GM10266 (cell line): Measurements from ENCODE around the gene PRRC2A.

ENCODE experiments used
- DNase-seq: peaks from one replicate; pipeline ENCODE4 v3.0.0; 2012; ENCODE audit errors: extremely low spot score
- TF ChIP-seq, protein P1 (sequence below): IDR thresholded peaks from 2 replicates; pipeline ENCODE4 v1.5.1; 2012; ENCODE audit warnings: mild to moderate bottlenecking, low read depth; ENCODE audit not compliant: control insufficient read depth, insufficient read depth; ENCODE audit errors: missing control alignments

The PRRC2A gene

DNA sequence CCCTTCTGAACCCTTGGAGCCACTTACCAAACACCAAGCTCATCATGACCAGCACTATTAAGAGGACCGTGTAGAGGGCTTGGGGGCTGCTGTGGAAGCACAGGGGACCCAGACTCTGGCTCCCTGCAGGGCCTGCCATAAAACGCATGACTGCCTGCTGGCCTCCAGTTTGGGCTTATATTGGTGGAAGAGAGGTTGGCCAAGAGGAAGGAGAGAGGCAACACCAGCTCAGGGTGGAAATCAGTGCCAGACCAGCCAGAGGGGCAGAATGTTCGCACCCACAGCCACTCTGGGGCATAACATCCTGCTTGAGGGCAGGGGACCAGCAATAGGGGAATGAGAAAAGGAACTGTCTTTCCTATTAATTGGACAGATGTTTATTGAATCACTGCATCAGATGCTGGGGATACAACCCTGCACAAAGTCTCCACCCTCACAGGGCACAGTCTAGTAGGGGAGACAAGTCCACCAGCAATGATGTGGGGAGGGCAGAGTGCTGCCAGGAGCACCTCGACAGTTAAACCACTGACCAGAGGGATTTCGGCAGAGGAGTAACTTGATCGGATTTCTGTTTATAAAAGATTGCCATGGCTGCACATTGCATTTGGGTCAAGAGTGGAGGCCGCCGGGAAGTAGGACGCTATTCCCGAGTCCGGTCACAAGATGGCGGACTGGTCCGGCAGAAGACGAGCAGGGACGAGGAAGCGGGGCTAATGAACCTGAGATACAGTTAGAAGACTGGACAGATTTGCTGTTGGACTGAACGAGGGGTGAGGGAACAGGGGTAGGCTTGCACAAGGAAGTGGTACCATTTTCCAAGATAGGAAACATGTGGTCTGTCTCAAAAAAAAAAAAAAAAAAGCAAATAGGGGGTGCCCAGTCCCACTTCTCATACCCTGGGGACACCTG, 60.0 kb downstream of the PRRC2A start, which contains the start of gene LY6G5C:
Gene LY6G5C (minus strand): TSS at position 842 of the 909 bp plus-strand sequence. CDS start 694 bp downstream, at position 148.
- TF ChIP-seq, protein P1, sequence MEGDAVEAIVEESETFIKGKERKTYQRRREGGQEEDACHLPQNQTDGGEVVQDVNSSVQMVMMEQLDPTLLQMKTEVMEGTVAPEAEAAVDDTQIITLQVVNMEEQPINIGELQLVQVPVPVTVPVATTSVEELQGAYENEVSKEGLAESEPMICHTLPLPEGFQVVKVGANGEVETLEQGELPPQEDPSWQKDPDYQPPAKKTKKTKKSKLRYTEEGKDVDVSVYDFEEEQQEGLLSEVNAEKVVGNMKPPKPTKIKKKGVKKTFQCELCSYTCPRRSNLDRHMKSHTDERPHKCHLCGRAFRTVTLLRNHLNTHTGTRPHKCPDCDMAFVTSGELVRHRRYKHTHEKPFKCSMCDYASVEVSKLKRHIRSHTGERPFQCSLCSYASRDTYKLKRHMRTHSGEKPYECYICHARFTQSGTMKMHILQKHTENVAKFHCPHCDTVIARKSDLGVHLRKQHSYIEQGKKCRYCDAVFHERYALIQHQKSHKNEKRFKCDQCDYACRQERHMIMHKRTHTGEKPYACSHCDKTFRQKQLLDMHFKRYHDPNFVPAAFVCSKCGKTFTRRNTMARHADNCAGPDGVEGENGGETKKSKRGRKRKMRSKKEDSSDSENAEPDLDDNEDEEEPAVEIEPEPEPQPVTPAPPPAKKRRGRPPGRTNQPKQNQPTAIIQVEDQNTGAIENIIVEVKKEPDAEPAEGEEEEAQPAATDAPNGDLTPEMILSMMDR: peak; percentile 87
- DNase-seq: peak; percentile 78

DNA sequence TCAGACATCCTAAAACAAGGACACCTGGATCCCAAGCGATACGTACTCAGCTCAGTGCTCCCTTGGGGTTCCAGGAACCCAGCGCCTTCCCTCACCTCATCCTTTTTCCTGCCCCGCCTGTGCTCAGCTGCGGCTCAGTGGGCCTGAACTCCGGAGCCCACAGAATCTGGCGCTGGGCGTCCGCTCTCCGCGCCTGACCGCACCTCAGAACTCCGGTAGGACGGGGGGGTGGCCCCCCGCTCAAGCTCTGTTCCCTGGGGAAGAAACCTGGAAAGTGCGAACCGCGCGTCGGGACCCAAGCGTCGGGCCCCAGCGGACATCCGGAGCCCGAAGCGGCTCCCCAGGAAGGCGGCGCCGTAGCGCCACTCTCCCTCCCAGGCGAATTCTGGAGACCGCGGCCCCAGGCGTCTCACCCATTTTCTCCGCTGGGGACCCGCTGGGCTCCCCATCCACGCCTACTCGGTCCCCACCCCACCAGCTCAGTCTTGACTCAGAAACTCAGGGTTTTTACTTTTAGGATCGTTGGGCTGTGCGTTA, 60.7 kb downstream of the PRRC2A start:
- TF ChIP-seq, protein P1: peak; percentile 31
- peak; percentile 62 for DNase-seq

DNA sequence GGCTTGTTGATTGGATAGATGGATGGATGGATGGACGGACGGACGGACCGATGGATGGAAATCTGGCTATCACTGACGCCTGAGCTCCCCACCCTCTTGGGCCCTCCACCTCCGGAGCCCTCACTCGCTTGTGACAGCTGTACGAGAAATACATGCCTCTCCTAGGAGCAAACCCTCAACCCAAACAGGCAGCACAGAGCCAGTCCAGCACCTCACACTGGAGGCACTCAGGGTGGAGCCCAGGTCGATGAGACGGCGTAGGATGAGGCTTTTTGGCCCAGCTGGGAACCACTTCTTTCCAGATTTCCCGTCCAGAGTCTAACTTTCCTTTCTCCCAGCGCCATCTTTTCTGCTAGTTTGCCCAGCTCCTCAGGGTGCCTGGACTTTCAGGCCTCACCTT, 63.1 kb downstream of the PRRC2A start:
- TF ChIP-seq, protein P1: no peak
- DNase-seq: no peak

DNA sequence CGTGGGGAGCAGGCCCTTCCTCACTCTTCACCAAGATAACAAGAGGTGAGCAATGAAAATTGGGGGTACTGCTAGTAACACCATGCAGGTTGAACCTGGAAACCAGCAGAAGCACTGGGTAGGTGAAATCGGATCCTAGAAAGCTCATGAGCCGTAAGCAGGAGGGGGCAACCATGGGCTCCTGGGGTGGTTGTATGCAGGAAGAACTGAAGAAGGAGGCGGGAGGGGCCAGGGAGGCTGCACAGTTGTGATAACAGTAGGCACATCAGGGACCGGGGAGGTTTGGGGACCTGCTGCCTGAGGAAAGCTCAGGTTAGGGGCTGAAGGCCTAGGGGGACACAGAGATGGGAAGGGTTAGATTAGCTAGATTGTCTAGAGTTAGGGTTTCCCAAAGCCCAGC, 66.0 kb downstream of the PRRC2A start:
- no peak for DNase-seq
- TF ChIP-seq, protein P1: no peak

DNA sequence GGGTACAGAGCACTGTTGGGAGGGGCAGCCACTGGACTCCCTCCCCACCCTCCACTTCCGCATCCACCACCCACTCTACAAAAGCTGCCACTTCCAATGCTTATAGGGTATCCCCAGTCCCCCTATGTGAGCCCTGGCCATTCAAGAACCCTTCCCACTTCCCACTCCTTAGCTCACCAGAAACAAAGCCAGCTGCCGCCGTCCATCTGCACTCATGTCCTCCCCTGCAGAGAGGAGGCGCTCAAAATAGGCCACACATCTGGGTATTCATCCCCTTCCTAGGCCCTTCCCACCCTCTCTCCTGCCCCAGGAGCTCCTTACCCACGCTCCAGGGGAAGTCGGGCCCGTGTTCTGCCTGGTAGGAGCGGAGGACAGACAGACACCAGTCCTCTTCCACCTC, 66.8 kb downstream of the PRRC2A start:
- TF ChIP-seq, protein P1: no peak
- no peak for DNase-seq
